OCI-LY7 (cell line): ENCODE results near the gene LMBRD2.

Experiments
- CTCF ChIP-seq: fragments of 200-600 bp; sonication (generic); conservative IDR thresholded peaks from 2 replicates; pipeline ENCODE4 v1.5.1; 2014; ENCODE audit warnings: mild to moderate bottlenecking, antibody characterized with exemption, low read length, moderate library complexity, mixed read lengths
- EZH2phosphoT487 ChIP-seq: fragments of 200-600 bp; sonication (generic); IDR thresholded peaks from 2 replicates; pipeline ENCODE4 v1.6.1; 2018; ENCODE audit warnings: low read depth, borderline replicate concordance, mild to moderate bottlenecking, mixed run types, antibody characterized with exemption, low read length, moderate library complexity, mixed read lengths

GRCh38 chr5:36152324-36153297 is 924 bp upstream of the LMBRD2 start:
- TF ChIP-seq EZH2phosphoT487 = no peak
- no peak for TF ChIP-seq CTCF
